Stimulated activated CD4-positive, alpha-beta T cell treated with anti-CD3 and anti-CD28 coated beads, Interleukin-4, amount 100 ng/mL, for 1 hour (primary cell): ENCODE results near the gene ADAMTS17.

Experiments
- DNase-seq: peaks from one replicate; pipeline ENCODE4 v3.0.0-alpha.2; 2020

The ADAMTS17 gene

GRCh38 chr15:100275641-100276040 is 66.1 kb downstream of the ADAMTS17 start:
- DNase-seq = no peak

DNA sequence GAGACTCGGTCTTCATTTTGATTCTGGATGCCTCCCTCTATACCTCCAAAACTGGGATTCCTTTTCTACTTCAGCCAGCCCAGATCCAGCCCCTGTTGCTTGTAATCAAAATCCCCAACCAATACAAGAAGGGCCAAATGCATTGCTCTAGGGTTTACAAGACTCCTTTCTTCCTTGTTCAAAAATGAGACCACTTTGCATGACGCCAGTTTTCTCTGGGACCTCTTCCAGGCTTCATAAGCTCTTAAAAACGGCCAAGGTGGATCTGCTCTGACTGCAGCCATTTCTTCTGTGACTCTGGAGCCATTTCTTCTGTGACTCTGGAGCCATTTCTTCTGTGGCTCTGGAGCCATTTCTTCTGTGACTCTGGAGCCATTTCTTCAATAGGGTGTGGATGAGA is 71.9 kb downstream of the ADAMTS17 start:
- DNase-seq = no peak

DNA sequence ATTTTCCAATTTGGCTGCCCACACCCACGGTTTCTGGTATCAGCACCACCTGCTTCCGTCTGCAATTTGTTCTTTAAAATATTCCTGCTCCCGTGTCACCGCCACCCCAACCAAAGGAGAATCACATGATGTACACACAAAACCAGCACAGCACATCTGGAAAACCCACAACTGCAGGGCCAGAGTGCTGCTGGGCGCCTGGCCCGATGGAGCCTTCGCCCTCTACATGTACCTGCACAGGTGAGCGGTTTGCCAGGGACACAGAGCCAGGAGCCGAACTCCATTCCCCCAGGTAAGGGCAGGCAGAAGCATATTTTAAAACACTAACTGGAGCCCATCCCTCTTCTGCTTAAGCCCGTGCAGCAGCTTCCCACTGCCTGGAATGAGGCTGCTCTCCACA is 75.6 kb downstream of the ADAMTS17 start:
- DNase-seq = no peak

DNA sequence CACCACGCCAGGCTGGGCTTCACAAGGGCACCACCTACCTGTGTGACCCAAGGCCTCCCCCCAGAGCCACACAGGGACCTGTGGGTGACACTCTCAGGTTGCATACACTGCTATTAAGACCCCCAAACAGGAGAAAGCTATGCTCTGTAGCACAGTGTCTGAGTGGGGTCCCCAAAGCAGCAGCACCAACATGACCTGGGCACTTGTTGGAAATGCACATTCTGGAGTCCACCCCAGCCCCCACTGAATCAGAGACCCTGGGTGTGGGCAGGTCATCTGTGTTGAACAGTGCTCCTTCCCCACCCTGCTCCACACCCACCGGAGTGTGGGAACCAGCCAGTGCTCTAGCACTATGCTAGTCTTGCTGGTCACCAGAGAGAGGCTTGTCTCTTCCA is 76.1 kb downstream of the ADAMTS17 start:
- no peak for DNase-seq

DNA sequence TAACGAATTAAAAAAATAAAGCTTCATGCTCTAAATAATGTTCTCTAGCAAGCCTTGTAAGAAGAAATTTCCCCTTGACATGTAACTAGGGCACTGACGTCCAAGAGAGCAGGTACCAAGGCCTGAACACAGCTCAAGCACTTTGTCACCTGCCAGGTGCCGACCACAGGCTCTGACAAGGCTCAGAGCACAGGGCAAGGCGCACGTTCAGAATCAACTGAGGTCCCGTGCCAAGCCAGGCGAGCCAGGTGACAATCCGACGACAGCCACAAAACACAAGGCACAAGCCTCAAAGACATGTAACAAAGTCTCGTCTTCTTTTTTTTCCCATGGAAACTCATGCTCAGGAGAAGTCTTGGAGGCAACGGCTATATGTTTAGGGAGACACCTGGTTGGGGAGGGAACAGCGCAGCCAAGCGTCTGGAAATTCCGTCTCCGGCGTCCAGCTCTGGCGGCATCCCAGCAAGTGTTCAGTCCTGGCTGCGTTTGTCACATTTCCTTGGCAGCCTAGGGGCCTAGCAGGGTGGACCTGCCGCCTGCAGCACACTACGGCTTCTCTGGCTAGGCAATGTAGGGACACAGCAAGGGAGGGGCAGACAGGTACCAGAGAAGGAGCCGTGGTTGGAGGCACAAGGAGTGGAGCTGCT is 76.7 kb downstream of the ADAMTS17 start:
- no peak for DNase-seq

DNA sequence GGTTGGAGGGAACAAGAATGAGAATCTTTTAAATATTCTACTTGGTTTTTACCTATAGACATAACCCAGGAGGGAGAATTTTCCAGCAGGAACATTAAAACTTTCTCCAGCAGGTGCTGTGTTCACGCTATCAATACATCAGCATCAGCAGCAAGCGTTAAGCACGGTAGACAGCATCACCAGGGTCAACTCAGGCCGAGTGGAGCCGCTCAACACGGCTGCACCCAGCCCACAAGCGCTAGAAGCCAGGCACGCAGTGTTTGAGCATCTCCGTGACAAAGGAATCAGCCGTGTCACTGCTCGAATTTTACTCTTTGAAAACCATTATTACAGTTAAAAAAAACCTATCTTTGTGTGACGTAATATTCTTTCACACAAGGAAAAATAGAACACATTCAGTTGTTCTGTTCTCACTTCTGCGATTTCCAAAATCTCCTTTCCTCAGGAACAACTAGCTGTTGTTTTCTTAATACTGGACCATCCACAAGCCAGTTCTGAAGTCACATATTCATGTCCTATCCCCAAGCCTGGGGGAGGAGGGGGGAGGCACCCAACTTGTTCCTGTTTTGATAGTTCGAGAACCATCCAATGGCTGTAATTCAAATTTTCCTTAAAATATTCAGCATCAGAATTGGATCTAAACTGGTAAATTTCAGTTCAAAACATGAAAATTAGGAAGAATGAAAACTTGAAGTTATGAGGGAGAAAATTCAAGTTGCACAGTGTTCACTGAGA is 77.9 kb downstream of the ADAMTS17 start:
- DNase-seq = no peak

- DNase-seq = no peak
Measured at GRCh38 chr15:100263031-100263430, 78.7 kb downstream of the ADAMTS17 start.

GRCh38 chr15:100261302-100262240 is 80.2 kb downstream of the ADAMTS17 start:
- DNase-seq = no peak

DNA sequence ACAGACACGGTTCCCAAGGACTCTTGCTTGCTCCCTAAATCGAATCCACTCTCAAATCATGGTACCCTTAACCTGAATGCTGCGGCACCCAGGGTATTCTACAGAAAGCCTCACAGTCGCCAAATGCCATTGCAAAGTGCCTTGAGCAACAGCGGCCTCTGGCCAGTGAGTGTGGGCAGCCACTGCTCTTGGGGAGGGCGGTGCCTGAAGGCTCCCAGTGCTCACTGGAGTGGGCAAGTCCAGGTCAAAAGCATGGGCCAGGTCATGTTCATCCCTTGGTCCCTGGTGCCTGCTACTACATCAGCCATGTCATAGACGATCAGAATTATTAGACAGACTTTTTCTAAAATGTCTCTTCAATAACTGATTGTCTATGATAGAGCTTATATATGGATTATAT is 82.5 kb downstream of the ADAMTS17 start:
- DNase-seq = no peak

- DNase-seq = no peak
Measured at GRCh38 chr15:100256970-100257650, 84.7 kb downstream of the ADAMTS17 start.

- DNase-seq = no peak
Measured at GRCh38 chr15:100256101-100256969, 85.4 kb downstream of the ADAMTS17 start.

DNA sequence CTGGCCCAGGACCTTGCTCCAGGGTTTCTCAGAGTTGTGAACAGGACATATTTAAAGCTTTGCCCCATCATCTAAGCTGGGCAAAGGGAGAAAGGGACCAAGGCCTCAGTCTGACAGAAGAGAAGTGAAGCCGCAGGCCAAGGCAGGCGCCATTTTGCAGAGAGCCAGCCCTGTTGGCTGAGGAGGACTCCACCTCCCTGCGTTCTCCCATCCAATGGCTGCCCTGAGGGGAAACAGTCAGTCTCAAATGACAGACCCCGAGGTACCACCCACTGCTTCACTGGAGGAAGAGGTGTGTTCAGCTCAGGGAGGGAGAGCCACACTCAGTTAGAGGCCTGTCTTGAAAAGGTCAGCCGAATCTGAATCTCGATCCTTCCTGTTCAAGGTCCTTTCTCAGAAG is 86.1 kb downstream of the ADAMTS17 start:
- DNase-seq = no peak

DNA sequence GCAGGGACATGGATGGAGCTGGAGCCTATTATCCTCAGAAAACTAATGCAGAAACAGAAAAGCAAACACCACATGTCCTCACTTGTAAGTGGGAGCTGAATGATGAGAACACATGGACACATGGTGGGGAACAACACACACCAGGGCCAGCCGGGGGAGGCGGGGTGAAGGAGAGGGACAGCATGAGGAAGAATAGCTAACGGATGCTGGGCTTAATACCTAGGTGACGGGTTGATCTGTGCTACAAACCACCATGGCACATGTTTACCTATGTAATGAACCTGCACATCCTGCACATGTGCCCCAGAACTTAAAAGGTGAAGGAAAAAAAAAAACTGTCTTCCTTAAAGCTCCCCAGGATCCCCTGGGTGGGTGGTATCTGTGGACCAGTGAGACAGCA is 87.1 kb downstream of the ADAMTS17 start:
- no peak for DNase-seq

DNA sequence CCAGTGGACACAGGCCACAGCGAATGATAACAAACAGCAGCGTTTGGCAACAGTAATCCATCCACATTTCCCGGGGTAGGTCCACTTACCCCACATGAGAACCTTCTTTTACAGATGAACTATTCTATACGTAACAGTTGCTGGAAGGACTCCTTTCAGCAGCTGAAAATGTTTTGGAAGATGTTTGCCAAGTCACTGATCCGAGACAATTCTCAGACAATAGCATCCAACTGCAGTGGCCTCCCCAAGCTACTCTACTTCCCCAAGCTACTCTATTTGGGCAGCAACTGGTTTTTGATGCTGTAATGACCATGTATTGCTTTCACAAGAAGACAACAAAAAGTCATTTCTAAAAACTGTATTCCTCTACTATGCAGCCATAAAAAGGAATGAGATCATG is 87.5 kb downstream of the ADAMTS17 start:
- no peak for DNase-seq

DNA sequence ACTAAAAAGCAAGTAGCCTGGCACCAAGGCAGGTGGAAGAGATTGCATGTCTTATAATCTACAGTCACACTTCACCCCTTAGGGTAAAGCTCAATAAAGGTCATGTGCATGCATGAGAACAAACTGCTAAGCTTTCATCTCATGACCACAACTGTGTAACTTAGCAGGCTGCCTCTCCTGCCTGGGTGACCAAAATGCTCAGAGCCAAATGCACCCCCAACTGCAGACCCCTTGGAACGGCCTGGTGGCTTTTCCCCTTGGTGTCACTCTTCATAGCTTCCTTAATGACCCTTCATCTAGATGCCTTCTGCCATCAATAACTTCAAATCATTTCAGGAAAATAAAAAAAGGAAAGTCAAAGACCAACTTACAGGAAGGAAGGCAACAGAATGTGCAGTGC is 88.1 kb downstream of the ADAMTS17 start:
- DNase-seq = no peak

- no peak for DNase-seq
Measured at GRCh38 chr15:100252779-100253417, 88.9 kb downstream of the ADAMTS17 start.

- DNase-seq = no peak
Measured at GRCh38 chr15:100252359-100252758, 89.4 kb downstream of the ADAMTS17 start.

- no peak for DNase-seq
Measured at GRCh38 chr15:100250176-100250800, 91.5 kb downstream of the ADAMTS17 start.

- no peak for DNase-seq
Measured at GRCh38 chr15:100249096-100249815, 92.5 kb downstream of the ADAMTS17 start.

- no peak for DNase-seq
Measured at GRCh38 chr15:100248236-100248635, 93.5 kb downstream of the ADAMTS17 start.
